Measurements from ENCODE around the gene METTL27. TPM values are rescaled to one million over a fixed set of nuclear protein-coding genes. Genes with fewer than 3 reads are reported as not detected.

METTL27 gene
- total RNA-seq, 2 experiments from 2014 or later: 1.7 to 2.3 TPM

DNA sequence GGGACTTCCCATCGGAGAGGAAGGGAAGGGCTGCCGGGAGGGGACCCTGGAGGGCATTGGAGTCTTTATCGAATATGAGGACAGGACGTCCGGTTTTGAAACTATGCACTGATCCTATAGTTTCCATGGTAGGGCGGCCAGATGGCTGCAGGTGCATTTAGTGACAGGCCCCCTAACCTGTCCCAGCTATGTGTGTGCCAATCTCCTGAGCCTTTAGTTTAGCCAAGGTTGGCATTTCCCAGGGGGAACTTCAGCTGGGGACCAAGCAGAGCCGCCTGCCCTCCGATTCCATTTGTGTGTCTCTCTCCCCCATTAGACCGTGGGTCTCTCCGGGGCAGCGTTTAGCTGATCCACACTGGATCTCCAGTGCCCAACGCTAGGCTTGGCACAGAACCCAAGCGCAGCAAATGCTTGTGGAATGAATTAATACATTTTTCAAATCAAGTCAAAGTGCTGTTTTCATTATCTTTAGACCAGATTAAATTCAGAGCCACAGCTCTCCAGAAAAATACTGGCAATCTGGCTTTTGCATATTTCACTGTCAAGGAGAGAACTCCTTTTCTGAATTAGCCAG is 38.5 kb upstream of the METTL27 start:
- Mint-ChIP-seq H3K36me3 (no peaks in the 10 kb centered on the region), H3K9me3 (no peaks in the 10 kb centered on the region), H3K27me3 (peaks cover 4% of the 10 kb centered on the region), H3K27ac (no peak overlapping the region), H3K4me1 (ENCODE audit: low read depth) (no peaks in the 10 kb centered on the region), H3K4me3 (no peak overlapping the region)
- POLR2A ChIA-PET: no interaction called here
- intact Hi-C loops (cut with micrococcal nuclease): no loop called here
- no peak for DNase-seq
- CTCF ChIA-PET: no interaction called here

DNA sequence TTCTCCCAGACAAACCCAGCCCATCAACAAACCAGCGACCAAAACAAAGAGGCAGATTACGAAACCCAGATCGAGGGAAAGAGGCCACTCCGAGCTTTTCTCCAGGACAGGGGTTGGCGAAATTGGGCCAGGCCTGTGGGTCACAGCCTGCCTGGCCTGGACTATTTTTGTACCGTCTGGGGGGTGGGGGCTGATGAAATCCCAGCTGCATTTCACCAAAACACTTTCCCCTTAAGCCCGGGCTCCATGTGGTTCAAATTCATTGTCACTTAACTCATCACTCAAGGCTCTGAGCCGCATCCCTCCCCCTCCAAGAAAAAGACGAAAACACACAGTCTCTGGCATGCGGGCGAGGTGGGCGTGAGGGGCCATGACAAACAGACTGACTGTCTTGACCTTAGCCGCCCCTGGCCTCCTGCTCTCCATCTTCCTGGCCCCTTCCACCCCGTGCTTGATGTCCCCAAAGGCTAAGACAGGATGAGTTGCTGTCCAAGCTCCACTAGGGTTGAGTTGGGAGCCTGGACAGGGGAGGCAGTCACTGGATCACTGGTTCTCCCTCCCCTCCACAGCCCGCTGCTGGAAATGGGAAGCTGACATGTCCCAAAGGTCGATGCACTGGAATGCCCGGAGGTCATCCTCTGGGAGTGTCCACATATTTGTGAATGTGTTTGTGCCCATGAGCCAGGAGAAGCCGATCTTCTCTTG is 37.8 kb upstream of the METTL27 start:
- no peak for DNase-seq
- no peak overlapping the region for H3K4me3 Mint-ChIP-seq
- POLR2A ChIA-PET: no interaction called here
- no peaks in the 10 kb centered on the region for H3K36me3 Mint-ChIP-seq
- peaks cover 4% of the 10 kb centered on the region for H3K27me3 Mint-ChIP-seq
- intact Hi-C loops (cut with micrococcal nuclease): no loop called here
- CTCF ChIA-PET: no interaction called here
- H3K9me3 Mint-ChIP-seq: no peaks in the 10 kb centered on the region
- no peaks in the 10 kb centered on the region for H3K4me1 Mint-ChIP-seq (ENCODE audit: low read depth)
- no peak overlapping the region for H3K27ac Mint-ChIP-seq

DNA sequence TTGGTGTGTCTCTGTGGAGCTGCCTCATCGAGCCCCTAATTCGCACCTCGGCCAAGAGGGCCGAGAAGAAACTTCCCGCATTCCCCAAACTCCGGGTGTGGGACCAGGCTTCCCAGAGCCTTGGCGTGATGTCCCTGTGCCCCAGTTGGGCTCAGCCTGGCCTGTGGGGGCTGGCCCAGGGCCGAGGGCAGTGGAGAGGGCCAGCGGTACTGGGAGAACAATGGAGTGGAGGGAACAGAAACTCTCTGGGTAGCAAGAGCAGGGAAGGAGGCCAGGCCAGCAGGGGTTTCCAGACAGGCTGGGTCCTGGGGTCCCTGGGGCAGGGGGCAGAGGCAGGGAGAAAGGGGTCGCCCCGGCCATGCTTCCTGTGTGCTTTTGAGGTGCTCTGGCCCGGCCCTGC is 34.7 kb upstream of the METTL27 start:
- no peak for DNase-seq

DNA sequence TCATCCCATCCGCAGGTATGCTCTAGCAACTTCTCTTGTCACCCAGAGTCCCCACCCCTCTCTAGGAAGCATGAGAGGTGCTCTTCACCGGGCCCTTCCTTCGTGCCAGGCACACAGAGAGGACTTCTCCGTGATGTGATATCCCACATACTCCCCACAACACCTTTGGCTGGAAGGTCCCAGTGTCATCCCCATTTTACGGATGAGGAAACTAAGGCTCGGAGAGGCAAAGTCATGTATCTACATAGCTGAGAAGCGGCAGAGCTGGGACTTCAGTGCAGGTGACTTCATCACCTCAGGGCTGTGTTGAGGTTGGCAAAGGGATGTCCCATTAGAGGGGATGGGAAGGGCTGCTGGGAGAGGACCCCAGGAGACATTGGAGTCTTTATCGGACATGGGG is 34.0 kb upstream of the METTL27 start:
- POLR2A ChIA-PET: no interaction called here
- Mint-ChIP-seq H3K36me3 (no peaks in the 10 kb centered on the region), H3K27ac (no peak overlapping the region), H3K4me1 (ENCODE audit: low read depth) (no peaks in the 10 kb centered on the region), H3K9me3 (no peaks in the 10 kb centered on the region), H3K27me3 (peaks cover 4% of the 10 kb centered on the region), H3K4me3 (no peak overlapping the region)
- CTCF ChIA-PET: no interaction called here
- intact Hi-C loops (cut with micrococcal nuclease): no loop called here
- DNase-seq: no peak

More for the DNA sequence above, 34.7 kb upstream of the METTL27 start:
- no peaks in the 10 kb centered on the region for H3K9me3 Mint-ChIP-seq
- H3K4me3 Mint-ChIP-seq: no peak overlapping the region
- H3K27me3 Mint-ChIP-seq: peaks cover 4% of the 10 kb centered on the region
- no peaks in the 10 kb centered on the region for H3K36me3 Mint-ChIP-seq
- H3K27ac Mint-ChIP-seq: no peak overlapping the region
- intact Hi-C loops (cut with micrococcal nuclease): no loop called here
- POLR2A ChIA-PET: no interaction called here
- CTCF ChIA-PET: no interaction called here
- H3K4me1 Mint-ChIP-seq (ENCODE audit: low read depth): no peaks in the 10 kb centered on the region

DNA sequence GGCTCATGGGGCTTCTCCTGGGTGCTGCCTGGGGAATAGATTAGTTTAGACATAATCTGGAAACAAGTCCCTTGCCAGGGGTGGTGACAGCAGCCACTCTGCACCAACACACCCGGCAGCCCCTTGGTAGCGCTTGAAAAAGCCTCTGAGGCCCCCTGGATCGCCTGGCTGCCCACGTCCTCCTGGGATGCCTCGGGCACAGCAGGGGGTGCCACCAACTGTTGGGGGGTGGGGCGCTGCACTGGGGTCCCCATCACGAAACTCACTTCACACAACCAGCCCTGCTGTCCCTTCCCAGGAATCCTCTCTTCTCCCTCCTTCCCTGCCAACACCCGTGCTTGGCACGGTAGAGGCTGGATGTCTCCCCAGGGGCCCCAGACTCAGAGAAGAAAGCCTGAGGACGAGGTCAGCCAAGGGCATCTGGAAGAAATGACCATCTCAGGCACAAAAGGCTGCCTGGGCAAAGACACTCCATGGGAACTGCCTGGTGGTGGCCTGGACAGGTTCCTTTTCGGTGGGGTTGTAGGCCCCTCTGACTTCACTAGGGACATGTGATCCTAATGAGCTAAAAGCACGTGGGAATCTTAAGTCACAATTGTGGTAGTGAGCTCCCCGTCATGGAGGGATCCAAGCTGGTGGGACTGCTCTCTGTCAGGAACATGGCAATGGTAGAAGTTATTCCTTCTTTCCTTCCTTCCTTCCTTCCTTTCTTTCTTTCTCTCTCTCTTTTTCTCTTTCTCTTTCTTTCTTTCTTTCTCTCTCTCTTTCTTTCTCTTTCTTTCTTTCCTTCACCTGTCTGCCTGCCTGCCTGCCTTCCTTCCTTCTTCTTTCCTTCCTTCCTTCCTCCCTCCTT is 30.0 kb upstream of the METTL27 start:
- H3K4me3 Mint-ChIP-seq: no peak overlapping the region
- intact Hi-C loops (cut with micrococcal nuclease): no loop called here
- no peaks in the 10 kb centered on the region for H3K27me3 Mint-ChIP-seq
- H3K36me3 Mint-ChIP-seq: no peaks in the 10 kb centered on the region
- CTCF ChIA-PET: no interaction called here
- DNase-seq: no peak
- H3K9me3 Mint-ChIP-seq: no peaks in the 10 kb centered on the region
- H3K27ac Mint-ChIP-seq: no peak overlapping the region
- H3K4me1 Mint-ChIP-seq (ENCODE audit: low read depth): no peaks in the 10 kb centered on the region
- POLR2A ChIA-PET: no interaction called here

DNA sequence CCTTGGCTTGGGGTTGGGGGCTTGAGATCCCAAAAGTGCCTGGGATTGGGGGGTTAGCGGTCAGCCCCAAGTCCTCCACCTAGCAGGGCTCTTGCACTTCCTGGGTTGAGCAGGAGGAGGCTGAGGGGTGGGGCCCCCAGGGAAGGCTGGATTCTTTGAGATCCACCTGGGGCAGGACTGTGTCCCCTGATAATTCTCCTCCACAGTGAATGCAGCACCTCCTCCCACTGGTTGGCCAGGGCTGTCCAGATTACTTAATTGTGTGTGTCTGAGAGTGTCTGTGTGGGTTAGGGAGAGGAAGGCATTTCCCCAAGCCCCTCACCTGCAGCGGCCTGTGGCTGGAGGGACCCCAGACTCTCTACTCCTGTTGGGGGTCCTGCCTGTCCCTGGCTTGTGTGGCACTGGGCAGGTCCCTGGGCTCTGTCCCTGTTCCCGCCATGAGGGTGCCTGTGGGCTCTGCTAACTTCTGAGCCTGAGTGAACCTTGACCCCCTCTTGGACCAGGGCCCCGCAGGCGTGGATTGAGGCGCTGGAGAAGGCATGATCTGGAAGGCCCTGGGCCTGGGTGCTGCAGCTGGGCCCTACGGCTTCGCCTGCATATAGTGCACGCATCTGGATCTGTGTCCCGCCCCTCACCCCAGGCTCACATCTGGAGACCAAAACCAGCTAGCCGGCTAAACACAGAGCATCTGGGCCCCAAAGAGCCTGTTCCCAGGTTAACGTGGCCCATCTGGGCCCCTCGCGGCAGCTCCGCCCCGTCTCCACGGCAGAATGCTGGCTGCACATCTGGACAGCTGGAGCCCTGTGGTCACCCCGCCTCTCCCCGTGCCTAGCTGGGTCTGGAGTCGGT is 29.1 kb upstream of the METTL27 start:
- Mint-ChIP-seq H3K36me3 (no peaks in the 10 kb centered on the region), H3K27me3 (no peaks in the 10 kb centered on the region), H3K27ac (no peak overlapping the region), H3K4me1 (ENCODE audit: low read depth) (no peaks in the 10 kb centered on the region), H3K4me3 (no peak overlapping the region), H3K9me3 (no peaks in the 10 kb centered on the region)
- intact Hi-C loops (cut with micrococcal nuclease): no loop called here
- ChIA-PET CTCF (no interaction called here), POLR2A (no interaction called here)
- DNase-seq: no peak

DNA sequence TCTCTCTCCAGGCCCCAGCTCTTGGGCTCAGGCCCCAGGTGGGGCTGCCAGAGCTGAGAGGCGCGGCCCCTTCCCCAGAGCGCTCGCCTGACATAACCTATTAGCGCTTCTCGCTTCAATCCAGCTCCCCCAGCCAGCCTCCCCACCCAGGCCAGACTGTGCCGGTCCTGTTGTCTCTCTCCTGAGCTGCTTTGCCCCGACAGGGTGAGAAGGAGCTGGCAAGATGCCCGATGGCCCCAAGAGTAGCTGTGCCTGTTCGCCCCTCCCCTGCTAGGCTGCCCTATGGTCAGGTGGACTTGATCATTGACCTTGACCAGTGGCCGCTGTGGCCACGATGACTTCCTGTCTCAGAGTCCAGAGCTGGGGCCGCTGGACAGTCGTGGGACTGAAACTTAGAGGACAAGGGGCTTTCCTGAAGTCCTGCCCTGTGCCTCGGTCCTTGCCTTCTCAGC is 27.8 kb upstream of the METTL27 start:
- H3K36me3 Mint-ChIP-seq: no peaks in the 10 kb centered on the region
- DNase-seq: no peak
- no peaks in the 10 kb centered on the region for H3K9me3 Mint-ChIP-seq
- no peak overlapping the region for H3K4me3 Mint-ChIP-seq
- ChIA-PET POLR2A (no interaction called here), CTCF (interaction anchor here (0.7 kb wide), 1 partner anchor 713 kb away, joined by 4 read pairs; no protein-coding TSS in a partner anchor)
- no peaks in the 10 kb centered on the region for H3K4me1 Mint-ChIP-seq (ENCODE audit: low read depth)
- H3K27me3 Mint-ChIP-seq: no peaks in the 10 kb centered on the region
- no peak overlapping the region for H3K27ac Mint-ChIP-seq
- intact Hi-C loops (cut with micrococcal nuclease): no loop called here

DNA sequence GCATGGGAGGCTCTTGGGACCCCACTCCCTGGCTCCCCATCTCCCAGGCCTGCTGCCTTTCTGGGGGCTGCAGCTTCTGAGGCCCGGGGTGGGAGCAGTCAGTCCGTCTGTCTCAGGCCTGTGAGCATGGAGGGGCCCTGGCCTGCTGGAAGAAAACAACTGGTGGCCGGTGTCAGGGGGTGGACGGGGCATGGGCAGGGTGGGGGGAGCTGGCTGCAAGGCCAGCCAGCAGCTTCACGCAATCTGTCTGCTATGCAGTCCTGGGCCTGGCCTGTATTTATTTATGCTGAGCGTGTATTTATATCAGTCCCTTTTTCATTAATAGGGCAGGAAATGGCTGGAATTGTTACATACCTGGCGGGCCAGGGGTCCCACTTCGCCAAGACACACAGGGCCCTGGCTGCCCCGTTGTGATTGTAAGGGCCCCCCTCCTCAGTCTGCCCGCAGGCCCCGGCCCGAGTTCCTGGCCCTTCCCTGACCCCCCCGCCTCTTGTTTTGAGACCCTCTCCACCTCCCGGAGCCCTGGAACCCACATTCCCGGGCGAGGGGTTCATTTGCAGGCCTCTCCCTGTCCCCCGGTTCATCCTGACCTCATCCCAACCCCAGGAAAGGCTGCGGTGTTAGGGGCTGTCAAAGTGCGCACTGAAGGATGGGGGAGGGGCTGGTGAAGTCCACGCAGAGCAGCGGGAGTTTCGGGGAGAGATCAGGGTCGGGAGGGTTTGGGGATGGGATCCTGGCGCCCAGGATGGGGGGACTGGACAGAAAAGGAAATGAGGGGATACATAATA is 26.9 kb upstream of the METTL27 start:
- H3K4me3 Mint-ChIP-seq: no peak overlapping the region
- CTCF ChIA-PET: no interaction called here
- no peak for DNase-seq
- intact Hi-C loops (cut with micrococcal nuclease): no loop called here
- H3K4me1 Mint-ChIP-seq (ENCODE audit: low read depth): no peaks in the 10 kb centered on the region
- no peaks in the 10 kb centered on the region for H3K9me3 Mint-ChIP-seq
- no peak overlapping the region for H3K27ac Mint-ChIP-seq
- POLR2A ChIA-PET: no interaction called here
- no peaks in the 10 kb centered on the region for H3K27me3 Mint-ChIP-seq
- no peaks in the 10 kb centered on the region for H3K36me3 Mint-ChIP-seq

DNA sequence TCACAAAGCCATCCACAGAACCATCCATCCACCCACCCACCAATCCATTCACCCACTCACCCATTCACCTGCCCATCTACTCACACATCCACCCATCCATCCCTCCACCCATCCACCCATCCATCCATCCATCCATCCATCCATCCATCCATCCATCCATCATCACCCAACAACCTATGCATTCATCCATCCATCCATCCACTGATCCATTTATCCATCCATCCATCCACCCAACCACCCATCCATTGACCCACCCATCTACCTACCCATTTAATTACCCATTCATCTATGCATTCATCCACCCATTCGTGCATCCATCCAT is 24.1 kb upstream of the METTL27 start:
- H3K4me3 Mint-ChIP-seq: no peak overlapping the region
- intact Hi-C loops (cut with micrococcal nuclease): loop anchor here (1.0 kb wide), 1 partner anchor 160 kb away; no protein-coding TSS in a partner anchor
- H3K9me3 Mint-ChIP-seq: no peaks in the 10 kb centered on the region
- ChIA-PET POLR2A (no interaction called here), CTCF (interaction anchor here (0.6 to 1.3 kb wide), 4 partner anchors 65 to 169 kb away, joined by 3 to 5 read pairs (median 4); no protein-coding TSS in a partner anchor)
- DNase-seq: no peak
- no peaks in the 10 kb centered on the region for H3K4me1 Mint-ChIP-seq (ENCODE audit: low read depth)
- no peaks in the 10 kb centered on the region for H3K27me3 Mint-ChIP-seq
- no peaks in the 10 kb centered on the region for H3K36me3 Mint-ChIP-seq
- no peak overlapping the region for H3K27ac Mint-ChIP-seq

DNA sequence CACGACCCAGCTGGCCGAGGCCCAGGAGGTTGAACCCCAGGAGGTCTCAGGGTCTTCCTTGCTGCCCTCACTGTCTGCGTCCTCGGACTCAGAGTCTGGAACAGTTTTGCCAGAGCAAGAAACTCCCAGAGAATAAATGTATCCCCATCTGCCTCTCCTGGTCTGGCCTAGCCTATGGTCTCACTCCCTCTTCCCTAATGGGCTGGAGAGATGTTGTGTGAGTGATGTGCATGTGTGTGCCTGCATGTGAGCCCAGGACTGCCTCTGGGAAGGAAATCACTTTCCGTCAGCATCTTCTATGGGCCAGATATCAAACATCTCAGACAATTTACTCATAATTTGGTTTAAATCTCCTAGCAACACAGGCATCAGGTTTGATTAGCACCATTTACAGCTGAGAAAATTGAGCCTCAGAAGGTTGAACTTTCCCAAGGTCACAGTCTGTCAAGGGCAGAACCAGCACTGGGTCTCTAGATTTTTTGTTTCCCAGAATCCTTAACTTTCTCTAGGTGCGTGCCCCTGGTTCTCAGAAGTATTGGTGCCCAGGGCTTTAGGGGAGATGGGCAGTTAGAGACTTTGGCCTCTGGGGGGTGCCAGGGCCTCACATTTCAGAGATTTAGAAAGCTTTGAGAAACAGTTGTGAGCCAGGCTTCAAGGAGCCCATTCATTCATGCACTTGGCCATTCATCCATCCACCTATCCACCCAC is 23.6 kb upstream of the METTL27 start:
- no peak overlapping the region for H3K27ac Mint-ChIP-seq
- peak; percentile 38 for DNase-seq
- no peaks in the 10 kb centered on the region for H3K9me3 Mint-ChIP-seq
- CTCF ChIA-PET: interaction anchor here (0.6 to 1.3 kb wide), 6 partner anchors 65 to 170 kb away, joined by 3 to 5 read pairs (median 3); no protein-coding TSS in a partner anchor
- H3K4me3 Mint-ChIP-seq: no peak overlapping the region
- intact Hi-C loops (cut with micrococcal nuclease): loop anchor here (1.0 kb wide), 1 partner anchor 160 kb away; no protein-coding TSS in a partner anchor
- H3K4me1 Mint-ChIP-seq (ENCODE audit: low read depth): no peaks in the 10 kb centered on the region
- no peaks in the 10 kb centered on the region for H3K36me3 Mint-ChIP-seq
- H3K27me3 Mint-ChIP-seq: no peaks in the 10 kb centered on the region
- POLR2A ChIA-PET: no interaction called here
